Adipocyte (in vitro differentiated cells): ENCODE data around the gene ENDOG.
"Not testable (repeated sequence)": the region's sequence is repeated elsewhere in the genome, so short reads cannot be mapped to it uniquely, and the experiment has no call there.

Experiments
- DNase-seq: peaks from one replicate; pipeline ENCODE4 v3.0.0-alpha.2; 2015; ENCODE audit warnings: low read depth
- H3K27me3 ChIP-seq: replicated peaks from 2 replicates; pipeline ENCODE4 v1.7.0; 2013; ENCODE audit warnings: mild to moderate bottlenecking, low read length, moderate library complexity; ENCODE audit not compliant: control insufficient read depth, insufficient read depth
- H3K36me3 ChIP-seq: 2 replicates; pipeline ENCODE4 v1.7.0; 2013; ENCODE audit warnings: low read length, mild to moderate bottlenecking, moderate library complexity; ENCODE audit not compliant: control insufficient read depth, insufficient read depth, severe bottlenecking
- H3K4me1 ChIP-seq: 2 replicates; pipeline ENCODE4 v1.7.0; 2013; ENCODE audit warnings: mild to moderate bottlenecking, low read length, moderate library complexity; ENCODE audit not compliant: control insufficient read depth, insufficient read depth
- H3K4me3 ChIP-seq: 2 replicates; pipeline ENCODE4 v1.7.0; 2013; ENCODE audit warnings: mild to moderate bottlenecking, low read length, moderate library complexity
- H3K9ac ChIP-seq: 2 replicates; pipeline ENCODE4 v1.7.0; 2013; ENCODE audit warnings: mild to moderate bottlenecking, low read length, moderate library complexity
- H3K9me3 ChIP-seq: 2 replicates; pipeline ENCODE4 v1.7.0; 2013; ENCODE audit warnings: mild to moderate bottlenecking, low read length, moderate library complexity; ENCODE audit not compliant: control insufficient read depth

The ENDOG gene

DNA sequence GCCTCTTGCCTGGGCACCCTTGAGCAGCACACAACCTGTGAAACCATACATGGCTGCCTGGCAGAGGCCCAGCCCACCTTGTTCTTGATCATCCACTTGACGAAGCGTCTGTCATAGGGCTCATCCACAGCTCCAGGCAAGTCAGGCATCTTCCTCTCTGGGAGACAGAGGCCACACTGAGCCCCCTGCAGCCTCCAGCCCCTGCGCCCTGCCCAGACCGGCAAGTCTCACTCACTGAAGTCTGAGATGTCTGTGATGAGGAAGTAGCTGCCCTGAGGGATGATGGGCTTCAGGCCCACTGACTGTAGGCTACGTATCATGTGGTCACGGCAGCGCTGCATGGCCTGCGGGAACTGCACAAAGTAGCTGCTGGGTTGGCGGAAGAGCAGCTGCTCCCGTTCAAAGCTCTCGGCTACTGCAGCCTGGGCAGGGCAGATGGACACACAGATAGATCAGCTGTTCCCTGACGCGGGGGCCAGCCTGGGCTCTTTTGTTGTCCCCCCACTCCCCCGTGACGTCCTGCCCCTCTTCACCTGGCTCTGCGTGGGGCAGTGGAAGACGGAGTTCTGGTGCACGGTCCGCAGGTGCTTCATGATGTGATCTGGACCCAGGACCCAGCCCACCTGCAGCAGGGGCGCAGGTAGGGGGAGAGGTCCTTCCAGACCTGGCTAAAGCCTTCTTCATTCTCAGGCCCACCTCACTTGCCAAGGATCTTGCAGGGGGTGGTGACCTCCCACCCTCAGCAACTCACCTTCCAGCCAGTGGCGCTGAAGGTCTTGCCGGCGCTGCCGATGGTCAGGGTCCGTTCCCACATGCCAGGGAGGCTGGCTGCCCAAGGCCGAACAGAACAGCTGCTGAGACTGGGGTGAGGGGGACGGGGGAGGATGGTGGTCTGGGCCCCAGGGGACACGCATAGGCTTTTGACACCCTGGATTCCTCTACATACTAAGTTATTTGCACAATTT lies 17.2 kb downstream of the ENDOG start:
- no peak overlapping the region for H3K9ac ChIP-seq
- no peaks in the 10 kb centered on the region for H3K4me1 ChIP-seq
- H3K36me3 ChIP-seq, result no peaks in the 10 kb centered on the region
- no peaks in the 10 kb centered on the region for H3K27me3 ChIP-seq
- DNase-seq, result no peak
- H3K9me3 ChIP-seq, result no peaks in the 10 kb centered on the region
- no peak overlapping the region for H3K4me3 ChIP-seq

DNA sequence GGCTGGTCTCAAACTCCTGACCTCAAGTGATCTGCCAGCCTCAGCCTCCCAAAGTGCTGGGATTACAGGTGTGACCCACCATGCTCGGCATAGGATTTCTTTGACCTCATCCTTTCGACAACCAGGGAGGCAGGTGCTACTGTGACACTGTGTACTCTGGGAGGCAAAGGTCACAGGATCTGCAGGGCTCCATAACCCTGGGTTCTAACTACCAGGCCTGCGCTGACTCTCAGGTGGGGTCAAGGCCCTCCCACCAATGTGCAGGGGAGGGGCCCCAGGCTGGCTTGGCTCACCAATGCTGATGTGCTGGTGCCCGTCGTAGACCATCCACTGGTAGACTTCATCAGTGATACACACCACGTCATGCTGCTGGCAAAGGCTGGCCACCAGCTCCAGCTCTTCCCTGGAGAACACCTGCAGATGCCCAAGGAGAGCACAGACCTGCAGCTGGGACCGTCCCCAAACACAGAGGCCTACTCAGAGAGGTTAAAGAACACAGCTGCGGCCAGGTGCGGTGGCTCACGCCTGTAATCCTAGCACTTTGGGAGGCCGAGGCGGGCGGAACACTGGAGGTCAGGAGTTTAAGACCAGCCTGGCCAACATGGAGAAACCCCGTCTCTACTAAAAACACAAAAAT lies 18.3 kb downstream of the ENDOG start:
- Histone ChIP-seq H3K27me3 (no peaks in the 10 kb centered on the region), H3K9me3 (no peaks in the 10 kb centered on the region), H3K4me1 (no peaks in the 10 kb centered on the region), H3K4me3 (no peak overlapping the region), H3K36me3 (no peaks in the 10 kb centered on the region), H3K9ac (no peak overlapping the region)
- no peak for DNase-seq

DNA sequence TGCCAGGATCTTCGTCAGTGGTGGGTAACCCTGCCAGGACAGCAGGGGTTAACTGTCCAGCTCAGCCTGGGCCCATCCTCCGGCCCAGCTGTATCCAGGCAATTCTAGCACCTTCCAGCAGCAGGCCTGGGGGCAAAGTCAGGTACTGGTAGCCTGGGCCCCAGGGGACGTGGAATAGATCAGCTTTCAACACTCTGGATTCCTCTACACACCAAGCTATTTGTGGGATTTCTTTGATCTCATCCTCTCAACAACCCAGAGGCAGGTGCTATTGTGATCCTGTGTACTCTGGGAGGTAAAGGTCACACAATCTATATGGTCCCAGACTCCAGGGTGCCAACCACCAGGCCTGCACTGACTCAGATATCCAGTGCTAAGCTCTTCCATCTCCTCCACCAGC lies 20.0 kb downstream of the ENDOG start:
- Histone ChIP-seq H3K4me1 (no peaks in the 10 kb centered on the region), H3K36me3 (no peaks in the 10 kb centered on the region), H3K9me3 (no peaks in the 10 kb centered on the region), H3K9ac (no peak overlapping the region), H3K27me3 (no peaks in the 10 kb centered on the region), H3K4me3 (no peak overlapping the region)
- DNase-seq, result no peak

DNA sequence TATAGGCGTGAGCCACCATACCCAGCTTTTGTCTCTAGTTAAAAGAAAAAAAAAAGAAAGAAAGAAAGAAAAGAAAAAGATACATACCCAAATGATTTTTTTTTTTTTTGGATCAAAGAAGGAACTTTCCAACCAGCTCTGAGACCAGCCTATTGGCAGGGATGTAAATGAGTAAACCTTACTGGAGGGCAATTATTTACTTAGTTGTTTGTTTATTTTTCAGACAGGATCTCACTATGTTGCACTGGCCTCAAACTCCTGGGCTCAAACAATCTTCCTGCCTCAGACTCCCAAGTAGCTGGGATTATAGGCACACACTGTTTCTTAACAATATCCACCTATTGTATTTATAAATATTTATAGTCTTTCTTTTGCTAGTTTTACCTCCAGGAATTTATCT lies 22.2 kb downstream of the ENDOG start:
- H3K4me3 ChIP-seq, result no peak overlapping the region
- H3K27me3 ChIP-seq, result no peaks in the 10 kb centered on the region
- DNase-seq, result no peak
- no peaks in the 10 kb centered on the region for H3K4me1 ChIP-seq
- no peak overlapping the region for H3K9ac ChIP-seq
- H3K9me3 ChIP-seq, result no peaks in the 10 kb centered on the region
- no peaks in the 10 kb centered on the region for H3K36me3 ChIP-seq

DNA sequence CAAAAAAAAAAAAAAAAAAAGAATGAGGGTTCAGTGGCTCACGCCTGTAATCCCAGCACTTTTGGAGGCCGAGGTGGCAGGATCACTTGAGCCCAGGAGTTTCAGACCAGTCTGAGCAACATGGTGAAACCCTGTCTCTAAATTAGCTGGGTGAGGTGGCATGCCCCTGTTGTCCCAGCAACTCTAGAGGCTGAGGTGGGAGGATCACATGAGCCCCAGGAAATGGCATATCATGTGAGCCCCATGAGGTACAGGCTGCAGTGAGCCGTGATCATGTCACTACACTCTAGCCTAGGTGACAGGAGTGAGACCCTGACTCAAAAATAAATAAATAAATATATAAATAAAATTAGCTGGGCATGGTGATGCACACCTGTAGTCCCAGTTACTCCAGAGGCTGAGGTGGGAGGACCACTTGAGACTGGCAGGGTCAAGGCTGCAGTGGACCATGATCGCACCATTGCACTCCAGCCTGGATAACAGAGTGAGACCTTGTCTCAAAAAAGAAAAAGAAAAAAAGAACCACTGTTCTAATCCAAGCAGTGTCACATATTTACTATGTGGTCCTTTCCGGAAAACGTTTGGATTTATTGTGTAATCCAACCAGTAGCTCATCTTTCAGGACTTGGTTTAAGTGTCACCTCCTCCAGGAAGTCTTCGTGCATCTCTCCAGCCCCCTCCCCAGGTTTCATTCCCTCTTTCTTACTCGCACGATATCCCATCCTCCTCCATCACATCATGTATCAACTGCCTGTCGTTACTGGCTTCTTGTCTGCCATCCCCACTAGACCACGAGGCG lies 23.6 kb downstream of the ENDOG start:
- H3K4me3 ChIP-seq, result no peak overlapping the region
- DNase-seq, result no peak
- H3K36me3 ChIP-seq, result no peaks in the 10 kb centered on the region
- H3K9ac ChIP-seq, result no peak overlapping the region
- no peaks in the 10 kb centered on the region for H3K9me3 ChIP-seq
- no peaks in the 10 kb centered on the region for H3K4me1 ChIP-seq
- no peaks in the 10 kb centered on the region for H3K27me3 ChIP-seq

DNA sequence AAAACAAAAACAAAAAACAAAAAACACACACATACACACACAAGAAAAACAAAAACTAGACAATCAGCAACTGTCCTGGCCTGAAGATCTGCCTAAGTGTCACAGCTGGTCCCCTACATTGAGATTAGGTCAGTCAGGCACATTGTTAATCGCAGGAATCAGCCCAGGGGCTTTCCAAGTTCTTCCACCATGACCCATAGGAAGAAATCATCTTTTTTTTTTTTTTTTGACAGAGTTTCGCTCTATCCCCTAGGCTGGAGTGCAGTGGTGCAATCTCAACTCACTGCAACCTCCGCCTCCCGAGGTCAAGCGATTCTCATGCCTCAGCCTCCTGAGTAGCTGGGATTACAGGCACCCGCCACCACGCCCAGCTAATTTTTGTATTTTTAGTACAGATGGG lies 24.9 kb downstream of the ENDOG start:
- not testable (repeated sequence) for H3K27me3 ChIP-seq, H3K9me3 ChIP-seq, H3K36me3 ChIP-seq, DNase-seq, H3K9ac ChIP-seq, H3K4me3 ChIP-seq, H3K4me1 ChIP-seq

DNA sequence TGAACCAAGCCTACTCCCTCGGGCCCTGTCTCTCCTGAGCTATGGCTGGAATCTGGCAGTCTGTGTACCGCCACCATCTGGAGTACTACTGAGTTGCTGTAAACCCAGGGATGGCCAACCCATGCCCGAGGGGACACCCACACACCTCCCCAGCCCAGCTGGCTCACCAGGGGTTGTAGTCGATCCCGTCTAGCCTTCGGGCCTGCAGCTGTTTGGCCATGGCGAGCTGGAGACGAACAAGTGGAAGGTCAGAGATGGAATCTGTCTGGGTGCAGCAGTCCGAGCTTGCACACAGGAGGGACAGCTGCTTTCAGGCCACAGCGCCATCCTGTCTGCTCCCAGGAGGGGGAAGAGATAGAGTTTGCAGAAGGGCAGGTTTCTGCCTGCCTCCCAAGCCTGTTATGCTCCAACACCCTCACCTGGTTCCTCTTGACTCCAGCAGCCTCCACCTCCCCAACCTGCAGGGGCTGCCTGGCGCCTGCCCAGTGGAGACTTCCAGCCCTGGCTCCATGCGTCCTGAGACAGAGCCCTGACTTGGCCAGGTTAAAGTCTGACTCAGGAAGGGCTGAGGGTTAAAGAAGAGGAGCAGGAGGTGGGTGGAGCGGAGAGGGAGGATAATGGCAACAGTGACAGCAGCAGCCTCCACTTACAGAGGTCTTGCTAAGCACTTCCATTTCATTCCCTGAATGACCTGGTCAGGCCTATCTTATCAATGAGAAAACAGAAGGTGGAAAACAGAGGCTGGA lies 27.1 kb downstream of the ENDOG start:
- peak; percentile 7 for DNase-seq
- Histone ChIP-seq H3K9ac (no peak overlapping the region), H3K9me3 (peaks cover 3% of the 10 kb centered on the region), H3K36me3 (no peaks in the 10 kb centered on the region), H3K27me3 (no peaks in the 10 kb centered on the region), H3K4me3 (no peak overlapping the region), H3K4me1 (no peaks in the 10 kb centered on the region)

DNA sequence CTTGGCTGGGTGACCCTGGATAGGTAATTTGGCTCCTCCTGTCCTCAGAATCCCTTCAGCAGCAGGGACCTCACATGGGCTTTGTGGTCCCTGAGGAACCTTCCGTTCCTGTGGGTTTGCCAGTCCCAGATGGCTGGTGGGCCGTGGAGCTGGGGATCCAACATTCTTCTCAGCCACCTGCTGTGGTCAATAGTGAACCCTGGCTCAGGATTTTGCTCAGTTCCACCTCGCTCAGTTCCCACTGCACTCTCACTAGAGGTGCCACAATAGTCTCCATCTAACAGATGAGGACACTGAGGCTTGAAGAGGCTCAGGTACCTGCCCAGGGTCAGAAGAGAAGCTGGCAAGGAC lies 28.4 kb downstream of the ENDOG start:
- Histone ChIP-seq H3K4me3 (no peak overlapping the region), H3K9ac (no peak overlapping the region), H3K9me3 (peaks cover 3% of the 10 kb centered on the region), H3K27me3 (no peaks in the 10 kb centered on the region), H3K36me3 (no peaks in the 10 kb centered on the region), H3K4me1 (no peaks in the 10 kb centered on the region)
- DNase-seq, result no peak

DNA sequence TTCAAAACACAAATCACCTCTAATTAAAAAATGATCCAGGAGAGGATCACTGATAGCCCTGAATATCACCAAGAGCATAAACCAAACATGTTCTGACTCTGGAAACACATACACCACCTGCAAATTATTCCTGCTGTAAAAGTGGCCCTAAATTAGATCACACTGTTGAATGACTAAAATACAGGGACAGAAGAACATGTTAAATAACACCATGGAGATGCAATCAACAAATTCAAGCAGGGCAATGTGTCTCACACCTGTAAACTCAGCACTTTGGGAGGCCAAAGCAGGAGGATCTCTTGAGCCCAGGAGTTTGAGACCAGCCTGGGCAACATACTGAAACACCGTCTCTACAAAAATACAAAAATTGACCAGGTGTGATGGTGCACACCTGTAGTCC lies 29.5 kb downstream of the ENDOG start:
- H3K9me3 ChIP-seq, result peaks cover 3% of the 10 kb centered on the region
- H3K36me3 ChIP-seq, result no peaks in the 10 kb centered on the region

DNA sequence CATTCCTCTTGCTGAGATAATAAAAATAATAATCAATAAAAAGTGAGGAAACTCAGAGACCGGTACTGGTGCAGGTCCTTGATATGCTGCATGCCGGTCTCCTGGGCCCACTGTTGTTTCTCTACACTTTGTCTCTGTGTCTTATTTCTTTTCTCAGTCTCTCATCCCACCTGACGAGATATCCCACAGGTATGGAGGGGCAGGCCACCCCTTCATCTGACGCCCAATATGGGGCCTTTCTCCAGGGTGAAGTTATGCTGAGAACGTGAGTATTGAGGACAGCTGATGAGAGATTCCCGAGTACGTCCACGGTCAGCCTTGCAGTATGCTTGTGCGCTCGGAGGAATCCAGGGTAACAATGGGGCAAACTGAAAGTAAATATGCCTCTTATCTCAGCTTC lies 32.7 kb downstream of the ENDOG start:
- not testable (repeated sequence) for DNase-seq, H3K4me1 ChIP-seq, H3K4me3 ChIP-seq, H3K9ac ChIP-seq, H3K27me3 ChIP-seq, H3K9me3 ChIP-seq, H3K36me3 ChIP-seq

More for the DNA sequence above, 29.5 kb downstream of the ENDOG start:
- Histone ChIP-seq H3K9ac (no peak overlapping the region), H3K4me1 (peaks cover 2% of the 10 kb centered on the region), H3K4me3 (no peak overlapping the region), H3K27me3 (no peaks in the 10 kb centered on the region)
- no peak for DNase-seq
